ENCODE results near the gene DYNLT4.
A peak's percentile ranks its signal among the peaks of the same experiment; 100 is the strongest.
"Not testable (repeated sequence)": the region's sequence is repeated elsewhere in the genome, so short reads cannot be mapped to it uniquely, and the experiment has no call there.

The DYNLT4 gene

GRCh38 chr1:44808938-44809917 is 2.1 kb upstream of the DYNLT4 start:
- DNase-seq (ENCODE audit: low spot score), result peak; percentile 59

- DNase-seq (ENCODE audit: low spot score), result peak; percentile 69
These were observed 1.1 kb upstream of the DYNLT4 start, which contains the start of gene BTBD19 for GRCh38 chr1:44808063-44808937. TSS of gene BTBD19 (plus strand) at chr1:44808523. CDS start at chr1:44808821, 298 bp downstream.

- peak; percentile 91 for DNase-seq (ENCODE audit: low spot score)
These were observed 362 bp upstream of the DYNLT4 start for GRCh38 chr1:44807364-44808062.

- DNase-seq (ENCODE audit: low spot score), result no peak
These were observed 987 bp downstream of the DYNLT4 start for GRCh38 chr1:44806025-44806703.

GRCh38 chr1:44805311-44806024 is 1.7 kb downstream of the DYNLT4 start:
- DNase-seq (ENCODE audit: low spot score), result no peak

- DNase-seq (ENCODE audit: low spot score), result no peak
These were observed 3.6 kb downstream of the DYNLT4 start for GRCh38 chr1:44803312-44804095.

- DNase-seq (ENCODE audit: low spot score), result no peak
These were observed 4.2 kb downstream of the DYNLT4 start for GRCh38 chr1:44803062-44803311.

- peak; percentile 65 for DNase-seq (ENCODE audit: low spot score)
These were observed 4.7 kb downstream of the DYNLT4 start for GRCh38 chr1:44802306-44803061.

- no peak for DNase-seq (ENCODE audit: low spot score)
These were observed 5.5 kb downstream of the DYNLT4 start for GRCh38 chr1:44801491-44802305.

GRCh38 chr1:44799770-44800584 is 7.2 kb downstream of the DYNLT4 start, which contains the start of gene PLK3:
TSS of gene PLK3 (plus strand) at chr1:44800377. CDS start at chr1:44800464, 87 bp downstream.
- DNase-seq (ENCODE audit: low spot score), result peak; percentile 98

- DNase-seq (ENCODE audit: low spot score), result no peak
These were observed 8.4 kb downstream of the DYNLT4 start for GRCh38 chr1:44798481-44799365.

- not testable (repeated sequence) for DNase-seq (ENCODE audit: low spot score)
These were observed 9.3 kb downstream of the DYNLT4 start for GRCh38 chr1:44797886-44798285.

GRCh38 chr1:44792736-44793502 is 14.2 kb downstream of the DYNLT4 start:
- DNase-seq (ENCODE audit: low spot score), result no peak

GRCh38 chr1:44790968-44791801 is 16.0 kb downstream of the DYNLT4 start:
- DNase-seq (ENCODE audit: low spot score), result no peak
